ENCODE results near the gene MAB21L4.
"Not testable (repeated sequence)": the region's sequence is repeated elsewhere in the genome, so short reads cannot be mapped to it uniquely, and the experiment has no call there.

- not testable (repeated sequence) for TF ChIP-seq CTCF, POLR2A (IDR thresholded peaks at IDR 0.05)
Measured at GRCh38 chr2:240846309-240846708, 49.6 kb downstream of the MAB21L4 start.

Measured in thyroid gland (tissue), 4 donors.